ENCODE data around the gene RPTOR.

RPTOR gene

DNA sequence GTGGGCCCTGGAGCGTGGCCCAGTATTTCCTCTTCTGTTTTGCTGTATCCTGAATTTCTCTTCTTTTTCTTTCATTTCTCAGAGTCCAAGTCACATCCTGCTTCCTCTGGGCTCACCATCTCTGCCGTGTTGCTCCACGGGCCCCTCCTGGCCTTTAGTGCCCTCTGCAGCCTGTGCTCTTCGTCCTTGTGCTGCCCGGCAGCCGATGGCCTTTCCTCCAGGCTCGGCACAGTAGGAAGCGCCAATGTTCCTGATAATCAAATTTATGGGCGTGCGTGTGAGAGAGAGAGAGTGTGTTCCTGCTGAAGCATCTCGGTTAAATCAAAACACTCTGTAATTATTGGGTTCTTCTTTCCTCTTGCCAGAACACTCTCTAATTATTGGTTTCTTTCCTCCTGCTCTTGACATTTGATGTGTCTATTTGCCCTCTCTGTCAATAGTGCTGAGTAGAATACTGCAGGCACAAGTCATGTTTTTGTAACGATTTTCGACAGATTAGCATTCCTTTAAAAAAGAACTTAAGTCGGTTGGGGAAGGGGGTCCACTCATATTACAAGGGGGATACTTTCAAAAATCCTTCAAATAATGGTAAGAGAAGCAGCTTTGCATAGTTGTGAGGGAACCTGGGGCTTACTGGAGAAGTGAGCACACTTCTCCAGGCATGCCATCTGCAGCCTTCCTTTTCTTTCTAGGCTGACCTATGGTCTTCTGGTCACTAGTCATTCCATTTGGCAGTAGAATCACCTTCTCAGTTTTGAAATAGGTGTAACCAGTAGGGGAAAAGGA, 126.6 kb downstream of the RPTOR start:
- no peak for DNase-seq

DNA sequence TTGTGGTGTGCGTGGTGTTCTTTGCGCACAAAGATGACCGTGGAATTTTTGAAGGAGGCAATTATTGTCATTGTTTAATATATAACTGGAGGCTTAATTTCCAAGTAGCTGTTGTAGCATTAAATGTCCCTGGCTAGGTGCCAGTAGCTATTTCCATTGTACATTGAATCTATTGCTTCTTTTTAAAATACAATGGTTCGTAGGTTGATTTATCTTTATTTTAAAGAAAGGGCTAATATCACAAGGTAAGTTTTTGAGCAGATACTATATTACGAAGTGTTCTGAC, 127.1 kb downstream of the RPTOR start:
- no peak for DNase-seq

DNA sequence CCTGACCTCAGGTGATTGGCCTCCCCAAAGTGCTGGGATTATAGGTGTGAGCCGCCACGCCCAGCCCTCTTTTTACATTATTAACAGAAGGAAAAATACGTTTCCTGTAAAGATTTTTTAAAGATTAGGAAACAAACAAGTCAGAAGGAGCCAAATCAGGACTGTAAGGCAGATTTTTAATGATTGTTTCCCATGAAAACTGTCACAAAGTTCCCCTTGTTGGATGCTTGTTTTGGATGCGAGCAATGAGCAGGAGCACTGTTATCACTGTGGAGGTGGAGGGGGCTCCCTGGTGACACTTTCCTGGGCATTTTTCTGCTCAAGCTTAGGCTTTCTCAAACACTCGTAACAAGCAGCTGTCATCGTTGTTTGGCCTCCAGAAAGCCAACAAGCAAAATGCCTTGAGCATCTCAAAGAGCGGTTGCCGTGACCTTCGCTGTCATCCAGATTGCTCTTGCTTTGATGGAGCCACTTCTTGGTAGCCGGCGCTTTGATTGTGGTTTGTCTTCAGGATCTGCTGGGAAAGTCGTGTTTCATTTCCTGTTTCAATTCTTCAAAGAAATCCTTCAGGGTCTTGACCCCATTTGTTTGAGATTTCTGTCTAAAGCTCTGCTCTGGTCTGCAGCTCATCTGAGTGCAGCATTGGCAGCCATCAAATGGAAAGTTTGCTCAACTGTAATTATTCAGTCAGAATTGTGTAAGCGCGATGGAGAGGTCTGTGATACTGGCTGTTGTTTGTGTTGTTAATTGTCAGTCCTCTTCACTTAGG, 128.7 kb downstream of the RPTOR start:
- no peak for DNase-seq

DNA sequence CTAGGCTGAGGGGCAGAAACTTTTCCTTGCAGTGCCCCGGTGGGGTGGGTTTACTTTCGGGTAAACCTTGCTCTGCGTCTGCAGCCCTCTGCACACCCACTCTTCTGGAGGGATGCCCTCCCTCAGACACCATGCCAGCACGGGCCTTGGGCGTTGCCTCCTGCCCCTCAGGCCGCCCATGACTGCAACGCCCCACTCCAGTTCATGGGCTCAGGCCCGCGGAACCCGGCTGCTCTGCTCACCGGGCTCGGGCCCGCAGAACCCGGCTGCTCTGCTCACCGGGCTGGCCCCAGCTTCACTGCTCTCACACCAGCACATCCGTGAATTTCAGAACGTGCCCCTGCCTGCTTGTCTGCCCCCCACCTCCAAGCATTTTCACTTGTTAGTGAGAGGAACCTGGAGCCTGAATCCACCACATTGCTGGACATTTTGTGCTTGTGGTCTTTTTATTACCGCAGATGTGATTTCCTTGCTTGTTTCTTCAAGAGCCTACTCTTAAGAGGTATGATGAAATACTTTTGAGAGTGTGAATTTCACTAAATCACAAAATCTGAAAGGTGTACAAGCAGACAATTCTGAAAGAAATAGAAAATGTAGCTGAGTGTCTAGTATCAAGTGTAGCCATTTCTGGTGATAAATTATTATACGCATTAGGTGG, 130.9 kb downstream of the RPTOR start:
- no peak for DNase-seq

DNA sequence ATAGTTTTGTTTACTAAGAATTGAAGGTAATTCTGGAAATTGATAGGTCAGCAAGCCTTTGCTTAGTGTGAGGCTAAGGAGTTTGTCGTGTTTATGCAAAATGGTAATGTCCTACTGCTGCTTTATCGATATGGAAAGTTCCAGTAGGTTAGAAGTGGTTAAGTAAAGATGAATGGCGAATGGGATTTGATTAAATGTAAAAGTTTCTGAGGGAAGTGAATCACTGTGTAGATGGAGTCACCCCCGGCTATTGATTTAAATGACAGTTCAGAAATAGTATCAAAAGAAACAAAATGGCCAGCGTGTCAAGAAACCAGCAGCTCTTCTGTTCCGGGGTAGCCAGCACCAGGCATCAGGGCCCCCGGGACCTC, 131.4 kb downstream of the RPTOR start:
- DNase-seq, result no peak

DNA sequence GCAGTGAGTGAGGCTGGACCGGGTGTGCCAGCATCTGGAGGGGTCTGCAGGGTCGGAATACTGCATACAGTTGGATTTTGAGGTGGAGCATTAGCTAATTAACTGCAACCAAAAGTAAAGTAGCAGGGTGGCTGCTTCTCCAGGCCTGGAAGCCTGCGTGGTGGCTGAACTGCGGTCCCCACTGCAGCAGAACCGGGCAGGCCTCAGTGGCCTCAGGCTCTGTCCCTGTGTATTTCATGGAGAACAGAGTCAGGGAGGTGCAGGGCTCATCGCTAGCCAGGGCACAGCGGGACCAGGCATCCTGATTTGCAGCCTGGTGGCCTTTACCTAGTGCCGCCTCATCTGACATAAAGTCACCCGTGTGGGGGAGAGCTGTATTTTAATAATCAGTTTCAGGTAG, 131.9 kb downstream of the RPTOR start:
- no peak for DNase-seq

DNA sequence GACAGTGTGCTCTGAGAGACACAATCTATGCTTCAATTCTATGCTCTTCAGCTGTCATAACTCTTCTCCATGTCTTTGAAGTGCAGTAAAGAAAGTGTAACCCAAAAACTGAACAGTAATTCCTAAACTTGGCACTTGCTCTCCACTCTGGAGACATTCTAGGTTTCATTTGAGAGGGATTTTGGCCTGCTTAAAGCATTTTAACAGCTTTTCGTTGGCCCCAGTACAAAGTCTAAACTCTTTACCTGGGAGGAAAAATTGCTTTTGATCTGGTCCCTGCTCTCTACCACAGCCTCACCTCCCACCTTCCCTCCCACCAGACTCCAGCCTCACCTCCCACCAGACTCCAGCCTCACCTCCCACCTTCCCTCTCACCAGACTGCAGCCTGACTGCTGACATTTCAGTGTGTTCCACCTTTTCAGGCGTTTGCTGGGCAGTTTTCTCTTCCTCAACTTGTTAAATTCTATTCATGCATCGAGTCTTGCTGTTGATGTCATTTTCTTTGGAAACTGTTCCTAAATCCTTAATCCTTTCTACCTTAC, 132.6 kb downstream of the RPTOR start:
- no peak for DNase-seq

DNA sequence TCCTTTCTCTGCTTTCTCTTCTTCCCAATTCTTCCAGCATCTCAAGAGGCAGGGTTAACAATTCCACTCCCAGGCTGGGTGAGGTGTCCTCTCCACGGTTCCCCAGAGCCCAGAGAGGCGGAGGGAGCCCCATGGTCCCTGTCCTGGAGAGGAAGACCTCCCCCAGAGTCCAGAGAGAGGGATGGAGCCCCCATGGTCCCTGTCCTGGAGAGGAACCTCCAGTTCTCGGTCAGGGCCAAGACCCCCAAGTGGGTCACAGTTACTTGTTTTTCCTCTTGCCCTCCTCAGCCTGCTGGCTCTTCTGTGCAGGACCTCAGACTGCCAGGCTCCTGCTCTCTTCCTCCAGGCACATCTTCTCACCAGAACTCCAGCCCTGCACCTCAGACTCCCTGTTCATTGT, 135.2 kb downstream of the RPTOR start:
- peak; percentile 8 for DNase-seq

DNA sequence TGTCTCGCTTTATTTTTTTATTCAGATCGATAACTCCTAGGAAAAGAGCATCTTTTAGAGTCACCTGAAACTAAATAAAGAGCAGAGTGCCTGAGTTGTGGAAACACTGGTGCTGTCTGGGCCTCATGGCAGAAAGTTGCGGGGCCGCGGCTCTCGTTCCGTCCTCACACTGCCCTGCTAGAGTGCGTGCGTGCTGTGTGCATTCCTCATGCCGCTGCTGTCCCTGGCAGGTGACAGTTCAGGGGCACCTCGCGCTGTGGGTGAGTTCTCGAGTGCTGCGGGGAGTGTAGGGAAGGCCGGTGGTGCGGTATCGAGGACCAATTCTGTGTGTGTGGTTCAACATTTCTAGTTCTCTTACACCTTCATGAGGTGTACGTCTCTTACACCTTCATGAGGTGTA, 136.6 kb downstream of the RPTOR start:
- no peak for DNase-seq

DNA sequence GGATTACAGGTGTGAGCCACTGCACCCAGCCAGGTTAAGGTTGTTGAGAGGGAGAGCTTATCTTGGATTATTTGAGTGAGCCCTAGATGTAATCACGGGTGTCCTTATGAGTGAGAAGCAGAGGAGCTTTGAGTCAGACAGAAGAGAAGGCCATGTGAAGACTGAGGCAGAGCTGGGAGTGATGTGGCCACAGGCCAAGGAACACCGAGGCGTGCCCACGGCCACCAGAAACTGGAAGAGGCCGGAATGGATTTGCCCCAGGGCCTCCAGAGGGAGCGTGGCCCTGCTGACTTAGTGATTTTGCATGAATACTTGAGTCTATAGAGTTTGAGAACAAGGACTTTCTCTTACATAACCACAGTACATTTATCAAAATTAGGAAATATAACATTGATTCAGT, 137.7 kb downstream of the RPTOR start:
- DNase-seq, result no peak

DNA sequence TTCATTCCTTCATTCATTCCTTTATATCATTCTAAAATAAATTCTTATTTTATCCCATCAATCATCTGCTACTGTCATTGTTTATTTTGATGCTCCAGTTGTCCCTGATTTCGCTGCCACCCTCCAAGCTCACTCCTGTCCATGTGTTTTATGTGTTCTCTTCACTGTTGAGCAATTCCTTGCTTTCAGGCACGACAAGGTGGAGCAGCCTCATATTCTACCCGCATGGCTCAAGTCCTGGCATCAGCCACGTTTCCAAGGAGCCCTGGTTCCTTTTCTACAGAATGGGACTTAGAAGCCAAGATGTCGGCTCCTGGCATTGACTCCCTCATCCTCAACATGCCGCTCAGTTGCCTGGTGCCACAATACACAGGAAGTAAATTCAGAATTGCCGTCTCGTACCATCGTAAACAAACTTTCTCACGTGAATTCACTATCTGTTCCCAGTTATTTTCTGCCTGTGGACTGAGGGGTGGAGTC, 139.0 kb downstream of the RPTOR start:
- no peak for DNase-seq

DNA sequence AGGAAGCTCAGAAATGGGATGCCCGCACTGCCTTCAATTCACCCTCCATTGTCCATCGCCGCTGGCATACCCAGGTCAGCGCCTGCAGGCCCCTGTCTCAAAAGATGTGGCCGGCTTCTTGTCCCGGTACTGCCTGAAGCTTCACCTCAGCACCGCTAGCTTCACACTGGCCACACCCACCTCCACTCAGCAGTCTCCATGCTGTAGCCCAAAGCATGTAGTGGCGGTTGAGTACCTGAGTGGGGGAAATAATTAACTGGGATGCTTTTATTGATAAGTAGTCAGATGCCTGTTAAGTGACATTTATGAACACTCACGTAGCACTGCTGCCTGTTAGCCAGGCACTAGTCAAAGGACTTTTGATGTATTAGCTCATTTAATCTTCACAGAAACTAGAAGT, 143.2 kb downstream of the RPTOR start:
- no peak for DNase-seq

DNA sequence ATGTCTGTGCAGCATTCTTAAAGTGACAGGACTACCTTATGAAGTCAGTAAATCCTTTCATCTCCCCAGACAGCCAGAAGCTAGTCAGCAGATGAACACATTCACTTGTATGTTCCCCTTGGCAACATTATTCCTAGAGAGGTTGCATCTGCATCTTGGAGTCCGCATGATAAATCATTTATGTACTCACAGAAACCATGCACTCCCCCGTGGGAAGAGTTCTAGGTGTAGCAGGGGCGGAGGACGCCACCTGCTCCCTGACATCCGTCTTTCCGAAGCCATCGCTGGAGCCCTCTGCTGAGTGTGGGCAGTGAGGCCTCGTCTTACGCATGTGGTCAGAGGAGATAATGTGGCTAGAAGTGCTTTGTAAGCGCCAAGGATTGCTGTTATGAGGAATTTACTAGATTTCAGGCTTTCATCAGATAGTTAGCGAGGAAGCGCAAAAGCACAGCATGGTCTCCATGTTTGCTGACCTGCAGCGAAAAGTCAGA, 144.5 kb downstream of the RPTOR start:
- DNase-seq, result no peak

DNA sequence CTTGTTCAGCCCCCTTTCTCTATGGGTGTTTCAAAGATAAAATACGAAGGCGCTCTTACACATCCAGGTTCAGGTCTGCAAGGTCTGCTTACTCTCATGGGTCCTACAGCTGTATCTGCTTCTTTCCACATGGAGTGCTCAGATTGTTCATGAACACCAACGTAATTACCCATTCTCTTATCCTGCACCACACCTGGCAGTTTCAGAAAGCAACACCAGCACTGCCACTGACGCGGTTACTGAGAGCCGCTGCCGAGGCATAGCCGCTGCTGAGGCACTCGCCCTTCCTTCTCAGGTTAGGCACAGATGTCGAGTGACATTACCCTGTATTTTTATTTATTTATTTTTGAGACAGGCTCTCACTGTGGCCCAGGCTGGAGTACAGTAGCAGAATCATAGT, 147.1 kb downstream of the RPTOR start:
- no peak for DNase-seq

DNA sequence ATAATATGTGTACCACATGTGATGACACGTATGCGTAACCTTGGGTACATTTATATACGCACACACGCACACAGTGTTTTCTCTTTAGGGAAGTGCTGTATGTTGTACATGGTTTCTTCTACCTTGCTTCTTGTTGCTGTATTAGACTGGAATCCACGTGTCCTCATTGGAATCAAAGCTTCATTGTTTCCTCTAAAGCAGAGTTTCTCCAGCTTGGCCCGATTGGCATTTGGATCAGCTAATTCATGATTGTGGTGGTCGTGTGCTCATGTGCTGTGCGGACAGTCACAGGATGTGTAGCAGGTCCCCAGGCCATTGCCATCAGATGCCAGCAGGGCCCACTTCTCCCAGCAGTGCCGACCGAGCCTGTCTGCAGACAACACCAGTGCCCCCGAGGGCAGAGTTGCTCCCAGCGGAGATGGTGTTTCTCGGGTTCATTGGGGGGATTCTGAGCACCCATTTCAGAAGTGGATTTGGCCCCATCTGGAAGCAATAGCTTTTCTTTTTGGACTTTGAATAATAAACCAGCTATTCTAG, 148.4 kb downstream of the RPTOR start:
- no peak for DNase-seq

DNA sequence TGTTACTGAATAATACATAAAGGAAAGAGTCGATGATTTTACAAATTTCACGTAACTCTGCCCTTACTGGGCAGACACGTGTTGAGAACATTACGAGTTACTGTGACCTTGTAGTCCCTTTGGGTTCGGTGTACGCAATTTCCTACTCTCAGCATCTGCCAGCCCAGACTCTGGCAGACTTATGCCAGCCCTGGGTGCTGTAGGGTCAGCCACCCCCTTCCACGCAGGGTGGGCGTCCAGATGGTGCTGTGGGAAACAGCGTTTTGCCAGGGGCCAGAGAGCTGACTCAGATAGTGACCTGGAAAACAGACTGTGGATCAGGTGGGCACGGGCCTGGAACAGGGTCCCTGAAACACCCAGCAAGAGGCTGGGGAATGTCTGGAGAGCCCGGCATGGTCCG, 148.9 kb downstream of the RPTOR start:
- DNase-seq, result no peak

DNA sequence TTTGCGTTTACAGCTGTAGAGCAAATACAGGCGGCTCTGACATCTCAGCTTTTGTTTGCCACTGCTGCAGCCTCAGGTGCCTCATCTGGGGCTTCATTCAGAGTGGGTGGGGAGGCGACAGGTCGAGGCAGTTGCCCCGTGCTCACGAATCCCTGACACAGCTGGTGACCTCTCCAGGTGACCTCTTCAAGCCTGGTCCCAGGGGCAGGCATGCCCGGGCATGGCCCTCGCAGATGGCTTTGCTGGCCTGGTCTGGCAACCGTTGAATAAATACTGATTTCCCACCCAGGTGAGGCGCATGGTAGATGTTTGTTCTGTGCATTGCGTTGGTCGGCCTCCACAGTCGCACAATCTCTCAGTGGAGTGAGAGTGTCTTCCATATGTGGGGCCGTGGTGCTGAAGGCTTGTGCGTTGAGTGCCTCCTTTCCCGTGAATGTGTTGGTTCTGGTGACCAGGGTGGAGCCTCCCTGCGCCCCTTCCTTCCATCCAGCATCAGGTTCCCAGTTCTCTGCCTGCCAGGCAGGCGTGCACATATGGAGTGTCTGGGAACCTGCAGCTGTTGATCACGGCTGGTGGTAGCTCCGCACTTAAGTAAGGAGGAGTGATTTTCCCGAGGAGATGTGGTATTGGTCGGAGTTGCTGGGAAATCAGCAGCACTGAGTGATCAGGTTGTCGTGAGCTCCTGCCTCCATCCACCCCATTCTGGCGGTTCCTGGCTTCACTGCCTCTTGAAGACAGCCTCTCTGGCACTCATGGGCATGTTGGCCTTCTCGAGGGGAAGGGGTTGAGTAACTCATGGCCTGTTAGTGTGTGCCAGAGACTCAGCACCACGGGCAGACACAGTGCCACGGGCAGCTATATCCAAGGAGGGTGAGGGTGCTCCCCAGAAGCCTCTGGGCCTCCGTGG, 149.7 kb downstream of the RPTOR start:
- no peak for DNase-seq

DNA sequence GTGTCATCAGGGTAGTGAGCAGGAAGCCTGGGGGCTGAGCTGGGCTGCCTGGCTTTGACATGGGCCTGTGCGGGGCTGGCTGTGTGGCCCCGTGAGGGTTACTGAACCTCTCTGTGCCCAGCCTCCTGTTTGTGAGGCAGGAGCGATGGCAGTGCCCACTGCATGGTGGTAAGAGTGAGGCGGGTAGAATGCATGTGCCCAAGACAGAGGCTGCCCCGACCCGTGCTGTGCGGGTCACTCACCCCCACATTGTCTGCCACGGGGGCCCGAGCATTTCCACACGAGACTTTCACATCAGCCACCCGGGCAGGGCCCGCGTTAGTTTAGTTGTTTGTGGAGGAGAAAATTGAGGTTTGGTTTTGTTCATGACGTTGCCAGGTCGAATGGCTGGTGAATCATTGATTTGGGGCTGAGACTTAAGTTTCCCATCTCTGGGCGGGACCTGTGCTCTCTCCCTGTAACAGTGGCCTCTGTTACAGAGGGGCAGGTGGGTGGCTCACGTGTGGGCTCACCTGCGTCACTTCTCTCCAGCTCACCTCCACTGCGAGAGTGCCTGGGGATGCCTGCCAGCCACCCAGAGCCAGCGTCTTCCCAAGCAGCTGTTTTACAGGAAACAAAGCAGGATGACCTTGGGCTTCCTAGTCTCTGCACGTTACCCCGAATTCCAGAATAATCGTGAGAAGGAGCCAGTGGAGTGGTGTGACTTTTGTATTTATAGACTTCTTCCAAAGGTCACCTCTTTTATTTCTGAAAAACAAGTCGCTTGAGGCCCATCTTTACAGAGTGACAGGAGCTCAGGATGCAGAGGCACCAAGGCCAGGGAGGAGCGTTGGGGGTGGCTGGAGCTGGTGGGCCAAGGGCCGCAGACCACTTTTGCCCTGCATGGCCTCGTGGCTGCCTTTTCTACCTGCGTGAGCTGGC, 150.6 kb downstream of the RPTOR start:
- DNase-seq, result no peak

DNA sequence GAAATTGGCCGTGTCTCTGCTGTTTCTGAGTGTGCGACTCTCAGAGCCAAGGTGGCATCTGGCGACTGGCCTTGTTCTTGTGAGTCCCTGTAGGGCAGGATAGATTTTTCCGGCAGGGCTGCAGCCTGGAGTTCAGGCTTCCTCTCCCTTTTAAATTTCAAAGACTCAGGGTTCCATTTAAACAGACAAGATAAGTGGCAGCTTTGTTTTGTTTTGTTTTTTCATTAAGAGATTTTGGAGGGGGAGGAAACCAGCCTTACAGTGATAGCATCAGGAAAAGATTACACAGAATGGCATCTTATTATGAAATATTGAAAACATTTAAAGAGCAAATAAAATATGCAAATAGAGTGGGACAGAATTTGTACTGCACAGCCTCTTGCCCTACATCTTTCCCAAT, 151.3 kb downstream of the RPTOR start:
- DNase-seq, result no peak

DNA sequence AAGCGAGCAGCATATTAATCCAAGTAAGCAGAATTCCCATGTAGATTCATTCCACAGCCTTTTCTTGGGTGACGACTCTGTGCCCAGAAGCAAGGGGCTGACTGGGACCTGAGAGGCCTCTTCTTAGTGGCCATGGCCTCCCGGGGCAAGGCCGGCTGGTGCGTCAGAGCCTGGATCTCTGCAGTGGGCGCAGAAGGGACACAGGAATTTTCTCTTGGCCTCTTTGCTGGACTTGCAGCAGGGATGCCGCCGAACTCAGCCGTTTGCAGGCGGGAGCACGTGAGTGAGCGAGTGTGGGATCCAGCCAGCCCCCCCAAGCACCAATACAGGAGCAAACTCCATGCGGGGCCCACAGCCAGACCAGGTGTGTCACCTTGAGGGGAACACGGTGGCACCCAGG, 151.8 kb downstream of the RPTOR start:
- no peak for DNase-seq

DNA sequence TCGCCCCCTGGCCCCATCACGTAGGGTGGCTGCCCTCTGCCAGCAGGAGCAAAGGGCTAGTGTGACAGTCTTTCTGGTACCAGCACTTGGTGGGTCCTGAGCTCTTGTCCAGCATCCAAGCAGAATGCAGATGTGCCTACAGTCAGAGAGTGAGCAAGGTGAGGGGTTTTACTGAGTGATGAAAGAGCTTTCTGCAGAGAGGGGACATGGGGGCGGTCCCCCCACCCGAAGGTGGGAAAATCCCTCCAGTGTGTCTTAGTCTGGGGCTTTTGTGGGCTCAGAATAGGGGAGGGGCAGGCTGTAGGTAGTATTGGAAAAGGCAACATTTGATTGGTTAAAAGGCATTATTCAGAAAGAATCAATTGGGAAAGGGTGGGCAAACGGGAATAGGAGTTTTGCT, 152.3 kb downstream of the RPTOR start:
- no peak for DNase-seq
